ENCODE measurements around the gene ABHD8. TPM values are rescaled to one million over a fixed set of nuclear protein-coding genes. Genes with fewer than 3 reads are reported as not detected.

The ABHD8 gene
- total RNA-seq, 1 experiment from 2014 or later: 13.2 TPM

GRCh38 chr19:17332677-17333581 lies 29.7 kb upstream of the ABHD8 start:
- ChIA-PET POLR2A (interaction anchor here (0.7 to 1.9 kb wide), 7 partner anchors 24 to 97 kb away, joined by 3 to 11 read pairs (median 5); partner anchors contain the start of genes BABAM1 and MRPL34), CTCF (interaction anchor here (0.6 to 3.7 kb wide), 18 partner anchors 9 to 382 kb away, joined by 3 to 27 read pairs (median 4); partner anchors contain the start of genes ABHD8, BABAM1, CCDC194 and DDA1)
- H3K36me3 Mint-ChIP-seq: peaks cover 11% of the 10 kb centered on the region
- H3K4me3 Mint-ChIP-seq: peak overlapping the region; percentile 56
- peaks cover 5% of the 10 kb centered on the region for H3K27me3 Mint-ChIP-seq (ENCODE audit: low read depth)
- H3K9me3 Mint-ChIP-seq: peaks cover 5% of the 10 kb centered on the region
- 0 out of 2 replicates have a peak overlapping the region, but pooled peaks have one; percentile 60 for H3K27ac Mint-ChIP-seq
- TF ChIP-seq NFYB (CRISPR knock-in tag; conservative IDR thresholded peaks at IDR 0.05; ENCODE audit: low read depth) (peak; percentile 89), FOXP1 (CRISPR knock-in tag; IDR thresholded peaks at IDR 0.05; ENCODE audit: borderline replicate concordance) (peak; percentile 68; the same call in 1 of the 2 replicates), ZNF121 (CRISPR knock-in tag; IDR thresholded peaks at IDR 0.05) (peak; percentile 9; the same call in 1 of the 2 replicates), TCF7 (CRISPR knock-in tag; IDR thresholded peaks at IDR 0.05; ENCODE audit: low read depth) (no peak), SP1 (CRISPR knock-in tag; conservative IDR thresholded peaks at IDR 0.05) (0 out of 2 replicates have a peak, but pooled peaks have one; percentile 43)
- ATAC-seq (peak; percentile 8), DNase-seq (ENCODE audit: low spot score) (peak; percentile 90)
- peaks cover 25% of the 10 kb centered on the region for H3K4me1 Mint-ChIP-seq

DNA sequence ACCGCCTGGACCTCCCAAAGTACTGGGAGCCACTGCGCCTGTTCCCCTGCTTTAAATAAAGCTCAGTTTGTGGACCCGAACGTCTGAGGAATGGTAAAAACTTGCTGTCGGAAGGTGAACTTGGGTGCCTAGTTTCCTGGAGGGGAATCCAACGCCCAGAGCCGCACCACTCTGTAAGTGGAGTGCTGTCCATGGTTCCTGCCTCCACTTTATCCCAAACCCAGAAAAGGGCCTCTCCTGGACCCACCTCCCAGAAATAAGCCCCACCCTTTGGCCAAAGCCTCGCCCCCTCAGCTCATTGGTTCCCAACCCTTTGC lies 29.1 kb upstream of the ABHD8 start:
- H3K36me3 Mint-ChIP-seq: peaks cover 11% of the 10 kb centered on the region
- H3K9me3 Mint-ChIP-seq: peaks cover 5% of the 10 kb centered on the region
- H3K27me3 Mint-ChIP-seq (ENCODE audit: low read depth): peaks cover 5% of the 10 kb centered on the region
- ATAC-seq: no peak
- no peak for DNase-seq (ENCODE audit: low spot score)
- H3K4me1 Mint-ChIP-seq: peaks cover 29% of the 10 kb centered on the region
- H3K4me3 Mint-ChIP-seq: no peak overlapping the region
- no peak for TF ChIP-seq ZNF396 (CRISPR knock-in tag; IDR thresholded peaks at IDR 0.05; ENCODE audit: borderline replicate concordance)
- TF ChIP-seq SOX15 (CRISPR knock-in tag; IDR thresholded peaks at IDR 0.05): no peak
- TF ChIP-seq, protein P1, sequence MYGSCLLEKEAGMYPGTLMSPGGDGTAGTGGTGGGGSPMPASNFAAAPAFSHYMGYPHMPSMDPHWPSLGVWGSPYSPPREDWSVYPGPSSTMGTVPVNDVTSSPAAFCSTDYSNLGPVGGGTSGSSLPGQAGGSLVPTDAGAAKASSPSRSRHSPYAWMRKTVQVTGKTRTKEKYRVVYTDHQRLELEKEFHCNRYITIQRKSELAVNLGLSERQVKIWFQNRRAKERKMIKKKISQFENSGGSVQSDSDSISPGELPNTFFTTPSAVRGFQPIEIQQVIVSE (CRISPR knock-in tag; IDR thresholded peaks at IDR 0.05; ENCODE audit: borderline replicate concordance): no peak
- TF ChIP-seq ZBTB21 (CRISPR knock-in tag; IDR thresholded peaks at IDR 0.05; ENCODE audit: borderline replicate concordance): no peak
- no peak for TF ChIP-seq ZNF263 (CRISPR knock-in tag; IDR thresholded peaks at IDR 0.05; ENCODE audit: low read depth)
- no peak for TF ChIP-seq ZNF138 (CRISPR knock-in tag; conservative IDR thresholded peaks at IDR 0.05)
- TF ChIP-seq IRF2 (CRISPR knock-in tag; IDR thresholded peaks at IDR 0.05; ENCODE audit: borderline replicate concordance, low read depth): no peak
- no peak for TF ChIP-seq JUN (CRISPR knock-in tag; IDR thresholded peaks at IDR 0.05)
- ChIA-PET CTCF (interaction anchor here (0.6 to 3.7 kb wide), 13 partner anchors 9 to 382 kb away, joined by 3 to 27 read pairs (median 4); partner anchors contain the start of genes ABHD8, DDA1, MRPL34 and MVB12A), POLR2A (interaction anchor here (0.7 to 1.9 kb wide), 6 partner anchors 23 to 96 kb away, joined by 3 to 11 read pairs (median 5); partner anchors contain the start of genes BABAM1 and MRPL34)
- H3K27ac Mint-ChIP-seq: peak overlapping the region; percentile 60; the same call in 1 of the 2 replicates

- POLR2A ChIA-PET: interaction anchor here (0.7 kb wide), 1 partner anchor 94 kb away, joined by 3 read pairs; no protein-coding TSS in a partner anchor
- Mint-ChIP-seq H3K4me3 (no peak overlapping the region), H3K27me3 (ENCODE audit: low read depth) (peaks cover 5% of the 10 kb centered on the region), H3K36me3 (peaks cover 11% of the 10 kb centered on the region), H3K27ac (no peak overlapping the region), H3K9me3 (peaks cover 5% of the 10 kb centered on the region), H3K4me1 (peaks cover 31% of the 10 kb centered on the region)
- DNase-seq (ENCODE audit: low spot score): no peak
- CTCF ChIA-PET: interaction anchor here (0.9 to 1.2 kb wide), 2 partner anchors 55 to 89 kb away, joined by 3 read pairs; partner anchors contain the start of gene MVB12A
- no peak for TF ChIP-seq E2F1 (CRISPR knock-in tag; IDR thresholded peaks at IDR 0.05)
- no peak for TF ChIP-seq RELA (CRISPR knock-in tag; IDR thresholded peaks at IDR 0.05; ENCODE audit: borderline replicate concordance)
- ATAC-seq: no peak
Measured at GRCh38 chr19:17331045-17331558, 27.9 kb upstream of the ABHD8 start.

All from WTC11 (cell line).